HTERT RPE-1 (cell line): Measurements from ENCODE around the gene NCOA1.
"Not testable (repeated sequence)": the region's sequence is repeated elsewhere in the genome, so short reads cannot be mapped to it uniquely, and the experiment has no call there.

Source experiments
- in situ Hi-C: fragments of 300-500 bp; cut with MboI; formaldehyde crosslinking; loops from 4 replicates; pipeline ENCODE4 v1.14.3; 2020; ENCODE audit warnings: low sequenced_read_pairs

The NCOA1 gene

DNA sequence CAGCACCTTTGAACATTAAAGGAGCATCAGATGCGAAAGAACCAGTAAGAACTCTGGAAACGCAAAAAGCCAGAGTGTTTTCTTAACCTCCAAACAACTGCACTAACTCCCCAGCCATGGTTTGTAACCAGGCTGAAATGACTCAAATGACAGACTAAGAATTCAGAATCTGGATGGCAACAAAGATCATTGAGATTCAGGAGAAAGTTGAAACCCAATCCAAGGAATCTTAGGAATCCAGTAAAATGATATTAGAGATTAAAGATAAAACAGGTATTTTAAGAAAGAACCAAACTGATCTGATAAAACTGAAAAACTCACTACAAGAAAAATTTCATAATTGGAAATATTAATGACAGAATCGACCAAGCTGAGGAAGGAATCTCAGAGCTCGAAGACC is 185.4 kb downstream of the NCOA1 start:
- in situ Hi-C loops: no loop called here

DNA sequence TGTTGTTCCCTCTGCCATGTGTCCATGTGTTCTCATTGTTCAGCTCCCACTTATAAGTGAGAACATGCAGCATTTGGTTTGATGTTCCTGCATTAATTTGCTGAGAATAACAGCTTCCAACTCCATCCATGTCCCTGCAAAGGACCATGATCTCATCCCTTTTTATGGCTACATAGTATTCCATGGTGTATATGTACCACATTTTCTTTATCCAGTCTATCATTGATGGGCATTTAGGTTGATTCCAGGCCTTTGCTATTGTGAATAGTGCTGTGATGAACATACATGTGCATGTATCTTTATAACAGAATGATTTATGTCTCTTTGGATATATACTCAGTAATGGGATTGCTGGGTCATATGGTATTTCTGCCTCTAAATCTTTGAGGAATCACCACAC is 187.0 kb downstream of the NCOA1 start:
- in situ Hi-C loops: not testable (repeated sequence)

- in situ Hi-C loops: no loop called here
Measured at GRCh38 chr2:24680196-24680595, 189.1 kb downstream of the NCOA1 start.

DNA sequence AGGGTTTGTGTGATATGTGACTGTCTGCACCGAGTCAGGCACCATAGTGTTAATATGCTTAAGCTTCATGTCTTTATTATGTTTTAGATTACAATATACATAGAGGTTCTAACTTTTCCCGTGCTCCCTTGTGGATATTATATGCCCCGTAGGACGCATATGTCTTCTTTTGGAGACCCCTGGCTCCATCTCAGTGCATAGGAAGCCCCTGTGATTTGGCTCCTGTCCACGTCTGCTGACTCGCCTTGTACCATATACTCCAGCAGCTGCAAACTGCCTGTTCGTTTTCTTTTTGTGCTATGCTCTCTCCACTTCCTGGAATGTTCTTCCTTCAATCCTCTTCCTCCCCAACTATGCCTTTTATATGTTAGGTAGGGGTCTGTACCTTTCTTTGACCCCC is 191.2 kb downstream of the NCOA1 start:
- in situ Hi-C loops: no loop called here

DNA sequence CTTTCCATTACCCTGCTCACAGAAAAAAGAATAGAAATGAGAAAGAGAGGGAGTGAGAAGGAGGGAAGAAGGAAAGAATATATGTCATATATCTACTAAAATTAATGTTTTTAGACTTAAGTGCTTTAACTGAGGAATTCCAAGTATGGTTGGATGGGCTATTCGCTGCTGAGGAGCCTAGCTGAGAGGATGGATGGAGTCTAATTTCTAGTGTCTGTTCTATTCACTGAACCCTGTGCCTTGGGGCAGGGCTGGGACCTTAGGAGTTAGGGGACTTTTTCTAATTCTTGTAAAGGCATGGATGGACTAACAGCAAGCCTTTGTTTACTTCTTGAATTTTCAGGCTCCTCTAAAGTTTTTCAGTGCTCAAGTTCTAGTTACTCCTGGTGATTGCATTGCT is 192.4 kb downstream of the NCOA1 start:
- in situ Hi-C loops: no loop called here

DNA sequence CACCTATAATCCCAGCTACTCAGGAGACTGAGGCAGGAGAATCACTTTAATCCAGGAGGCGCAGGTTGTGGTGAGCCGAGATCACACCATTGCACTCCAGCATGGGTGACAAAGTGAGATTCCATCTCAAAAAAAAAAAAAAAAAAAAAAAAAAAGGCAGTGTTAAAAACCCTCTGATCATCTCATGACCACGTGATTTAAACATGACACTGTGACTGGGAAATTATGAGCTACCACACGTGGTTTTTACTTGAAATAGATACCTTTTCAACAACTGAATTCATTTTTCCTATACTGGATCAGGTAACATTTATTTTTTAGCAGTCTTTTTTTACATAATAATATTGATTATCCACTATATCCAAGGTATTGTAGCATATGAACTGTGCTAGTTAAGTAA is 199.5 kb downstream of the NCOA1 start:
- in situ Hi-C loops: no loop called here

GRCh38 chr2:24691806-24692205 is 200.8 kb downstream of the NCOA1 start:
- in situ Hi-C loops: no loop called here

DNA sequence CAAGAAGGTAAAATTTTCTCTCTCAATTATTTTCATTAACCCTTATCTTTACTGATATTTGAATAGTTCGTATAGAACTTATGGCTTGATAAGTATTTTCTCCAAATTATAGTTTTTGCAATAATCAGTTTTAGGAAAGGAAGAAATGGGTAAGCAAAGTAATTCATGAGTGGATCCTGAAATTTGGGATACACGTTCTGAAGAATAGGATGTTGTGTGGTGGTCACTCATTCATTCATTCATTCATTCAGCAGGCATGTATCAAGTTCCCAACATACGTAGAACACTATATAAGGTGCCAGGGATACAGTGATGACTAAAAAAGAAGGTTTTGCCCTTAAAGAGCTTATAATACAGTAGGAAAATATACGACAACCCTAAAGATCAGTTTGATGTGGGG is 206.7 kb downstream of the NCOA1 start:
- in situ Hi-C loops: no loop called here

GRCh38 chr2:24702800-24703199 is 211.7 kb downstream of the NCOA1 start:
- in situ Hi-C loops: no loop called here

GRCh38 chr2:24704692-24705091 is 213.6 kb downstream of the NCOA1 start:
- in situ Hi-C loops: no loop called here

- in situ Hi-C loops: no loop called here
Measured at GRCh38 chr2:24707143-24707542, 216.1 kb downstream of the NCOA1 start.

- in situ Hi-C loops: no loop called here
Measured at GRCh38 chr2:24708537-24709152, 217.6 kb downstream of the NCOA1 start.

DNA sequence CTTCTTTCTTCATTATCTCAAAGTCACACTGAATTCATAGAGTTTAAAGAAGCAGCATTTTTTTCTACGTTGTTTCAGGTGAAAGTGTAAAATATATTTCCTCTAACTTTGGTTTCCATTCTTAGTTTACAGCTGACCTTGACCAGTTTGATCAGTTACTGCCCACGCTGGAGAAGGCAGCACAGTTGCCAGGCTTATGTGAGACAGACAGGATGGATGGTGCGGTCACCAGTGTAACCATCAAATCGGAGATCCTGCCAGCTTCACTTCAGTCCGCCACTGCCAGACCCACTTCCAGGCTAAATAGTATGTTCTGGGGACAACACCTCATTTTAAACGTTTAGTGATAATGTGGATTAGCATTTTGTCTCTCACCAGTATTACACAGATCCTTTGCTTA is 219.8 kb downstream of the NCOA1 start:
- in situ Hi-C loops: no loop called here

DNA sequence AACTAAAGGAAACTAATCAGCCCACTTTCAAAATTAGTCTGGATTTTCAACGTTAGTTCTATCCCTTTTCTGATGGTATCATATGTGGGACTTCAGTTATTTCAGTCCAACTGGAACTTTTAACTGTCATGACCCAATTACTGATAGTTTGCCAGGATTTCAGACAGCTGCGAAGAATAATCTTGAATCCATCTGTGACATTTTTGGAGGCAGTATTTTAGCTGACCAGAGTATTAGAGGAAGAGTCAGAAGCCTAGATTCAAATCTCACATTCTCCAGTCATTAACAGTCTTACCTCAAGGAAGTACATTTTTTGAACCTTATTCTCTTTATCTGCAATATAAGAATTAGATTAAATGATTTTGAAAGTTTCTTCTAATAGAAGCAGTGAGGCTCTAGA is 220.8 kb downstream of the NCOA1 start:
- in situ Hi-C loops: no loop called here

DNA sequence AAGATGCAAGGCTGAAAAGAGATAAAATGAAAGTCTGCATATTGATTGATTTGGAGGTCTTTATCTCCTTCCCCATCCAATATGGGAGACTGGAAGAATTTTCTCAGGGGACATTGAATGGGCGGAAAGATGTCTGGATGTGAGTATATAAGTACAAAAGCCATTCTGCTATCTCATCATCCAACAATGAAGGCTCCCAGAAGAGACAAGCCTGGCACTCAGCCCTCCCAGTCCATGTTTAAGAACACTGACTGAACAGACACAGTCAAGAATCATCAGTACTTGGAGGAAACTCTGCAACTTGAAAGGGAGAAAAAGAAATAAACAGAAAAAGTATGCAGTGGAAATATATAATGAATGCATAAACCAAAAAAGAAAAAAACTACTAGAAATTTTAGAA is 221.2 kb downstream of the NCOA1 start:
- in situ Hi-C loops: no loop called here

GRCh38 chr2:24717263-24717951 is 226.4 kb downstream of the NCOA1 start:
- in situ Hi-C loops: no loop called here

DNA sequence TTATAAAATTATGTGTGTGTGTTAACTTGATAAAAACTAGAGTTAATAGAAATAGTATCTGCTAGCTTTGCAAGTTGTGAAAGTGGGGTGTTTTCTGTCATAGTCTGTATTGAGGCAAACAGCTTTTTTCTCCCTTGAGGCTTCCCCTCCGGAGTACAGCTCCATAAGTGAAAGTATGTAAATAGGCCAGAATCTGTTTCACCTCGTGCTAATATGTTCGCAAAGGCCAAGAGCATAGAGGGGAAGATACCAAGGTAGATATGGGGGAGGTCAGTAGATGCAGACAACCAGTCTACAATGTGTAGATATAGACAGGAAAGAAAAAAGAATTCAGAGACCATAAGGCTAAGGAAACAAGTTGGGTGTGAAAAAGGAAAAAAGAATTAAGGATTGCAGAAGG is 229.3 kb downstream of the NCOA1 start:
- in situ Hi-C loops: no loop called here

DNA sequence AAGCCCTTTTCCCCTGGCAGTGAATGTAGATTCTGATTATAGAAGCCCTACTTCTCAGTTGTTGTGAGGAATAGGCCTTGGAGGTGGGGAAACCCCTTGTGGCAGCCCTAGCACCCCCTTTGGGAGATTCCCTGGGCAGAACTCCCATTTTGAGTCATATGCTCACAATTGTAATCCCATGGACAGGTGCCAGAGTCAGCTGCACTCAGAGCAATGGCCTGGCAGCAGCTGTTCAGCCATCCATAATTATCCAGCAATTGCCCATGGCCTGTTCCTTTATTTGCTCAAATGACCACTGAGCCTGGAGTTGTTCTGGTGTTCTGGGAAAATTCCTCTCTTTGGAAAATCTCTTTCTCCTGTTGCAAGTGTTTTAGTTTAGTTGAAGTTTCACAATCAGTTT is 230.4 kb downstream of the NCOA1 start:
- in situ Hi-C loops: no loop called here

GRCh38 chr2:24722141-24722790 is 231.2 kb downstream of the NCOA1 start:
- in situ Hi-C loops: no loop called here

DNA sequence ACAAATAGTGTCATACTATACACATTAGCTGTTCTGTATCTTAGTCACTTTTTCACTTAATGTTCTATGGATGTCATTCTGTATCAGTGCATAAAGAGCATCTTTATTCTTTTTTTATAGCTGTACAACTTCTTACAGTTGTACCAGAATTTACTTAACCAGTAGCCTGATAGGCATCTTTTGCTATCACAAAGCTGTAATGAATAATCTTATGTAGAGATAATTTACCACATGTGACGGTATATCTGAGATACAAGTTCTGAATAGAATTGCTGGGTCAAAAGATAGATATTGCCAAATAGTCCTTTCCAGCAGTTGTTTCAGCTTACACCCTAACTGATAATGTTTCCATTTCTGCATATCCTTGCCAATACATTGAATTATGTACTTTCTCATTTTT is 232.1 kb downstream of the NCOA1 start:
- in situ Hi-C loops: no loop called here

- in situ Hi-C loops: no loop called here
Measured at GRCh38 chr2:24723665-24724064, 232.6 kb downstream of the NCOA1 start.

DNA sequence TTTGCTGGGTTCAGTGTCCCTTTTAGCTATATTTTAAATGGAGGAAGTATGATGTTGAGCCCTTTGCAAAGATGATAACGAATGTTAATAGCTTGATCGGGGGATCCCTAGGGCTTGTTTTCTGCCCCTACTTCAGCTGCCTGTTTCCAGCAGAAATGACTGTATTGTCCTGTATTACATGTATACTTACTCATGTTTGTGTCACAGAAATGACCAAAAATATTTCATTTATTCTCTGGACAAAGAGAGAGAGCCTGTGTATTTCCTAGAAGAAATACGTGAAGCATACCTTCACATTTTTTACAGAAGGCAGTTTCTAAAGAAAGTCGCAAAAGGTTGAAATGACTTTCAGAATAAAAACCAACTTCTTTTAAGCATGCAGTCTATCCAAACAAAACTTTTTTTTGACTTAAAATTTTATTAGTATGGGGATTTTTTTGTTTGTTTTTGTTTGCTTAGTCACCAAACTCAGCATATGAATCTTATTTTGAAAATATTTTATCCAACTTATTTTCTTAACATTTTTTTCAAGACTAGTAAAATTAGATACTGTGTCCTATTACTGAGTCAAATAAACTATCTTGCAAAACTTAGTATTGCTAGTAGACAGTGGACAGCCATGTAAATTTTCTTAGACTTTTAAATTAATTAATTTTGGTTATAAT is 233.2 kb downstream of the NCOA1 start:
- in situ Hi-C loops: no loop called here
